Adrenal gland (tissue), 12 donors: Measurements from ENCODE around the gene TTC22. TPM values are rescaled to one million over a fixed set of nuclear protein-coding genes. Genes with fewer than 3 reads are reported as not detected.

Source experiments
- DNase-seq, 7 donors: peaks; one replicate each; pipeline ENCODE4 v3.0.0-alpha.2; 2019 to 2020
- H3K27ac ChIP-seq, 5 donors: fragments of 200-600 bp; sonication (generic) in 4 of 5; 1 replicate in 3 of 5; 2 replicates in 2 of 5; pipeline versions ENCODE4 v1.5.1 to v1.8.0; 2016 to 2020; ENCODE audit warnings: mild to moderate bottlenecking in 1 of 5
- H3K27me3 ChIP-seq: fragments of 200-600 bp; 2 replicates; pipeline ENCODE4 v1.8.0; 2021
- H3K36me3 ChIP-seq, 2 donors: fragments of 200-600 bp; replicated peaks in 1 of 2; 1 replicate in 1 of 2; 2 replicates in 1 of 2; pipeline versions ENCODE4 v1.5.1 to v1.8.0; 2018 to 2022
- H3K4me1 ChIP-seq, 2 donors: fragments of 200-600 bp; replicated peaks in 1 of 2; 1 replicate in 1 of 2; 2 replicates in 1 of 2; pipeline versions ENCODE4 v1.5.1 to v1.8.0; 2018 to 2021
- H3K4me3 ChIP-seq, 4 donors: fragments of 200-600 bp; sonication (generic) in 3 of 4; one replicate each; pipeline ENCODE4 v1.5.1; 2016 to 2018
- H3K9me3 ChIP-seq, 3 donors: fragments of 200-600 bp; sonication (generic) in 1 of 3; replicated peaks in 1 of 3; 1 replicate in 2 of 3; 2 replicates in 1 of 3; pipeline versions ENCODE4 v1.5.1 to v1.8.0; 2016 to 2021
- POLR2A ChIP-seq, 2 donors: fragments of 450-650 bp; IDR thresholded peaks; one replicate each; pipeline ENCODE4 v1.6.1; 2017; ENCODE audit warnings: antibody characterized with exemption in 2 of 2, mild to moderate bottlenecking in 2 of 2, moderate library complexity in 1 of 2
- WGBS, 4 donors: extraction: QIAGEN DNeasy Blood & Tissue Kit in 2 of 4; methylation state at CpG; one replicate each; pipeline versions ENCODE4 v1.1.5 to v1.1.7; 2013 to 2017; 5-methylcytosine and 5-hydroxymethylcytosine counted together
- intact Hi-C, 2 donors: fragments of 100-400 bp; cut with DNase I; formaldehyde crosslinking; loops; one replicate each; pipeline versions ENCODE4 v1.14.1 to v1.15.0; 2022 to 2023
- polyA plus RNA-seq, 3 donors: library from polyadenylated mRNA; stranded (reverse); fragments of 200-250 nt in 2 of 3; fragments of 350-450 nt in 1 of 3; fragmentation: Illumina TruSeq in 1 of 3; extraction: RNeasy Lipid Tissue Mini Kit (QIAGEN cat#74804) in 1 of 3; gene quantifications; one replicate each; pipeline ENCODE4 v1.2.3, GENCODE V29; 2013 to 2014
- total RNA-seq, 9 donors: library from RNA; depleted of rRNA in 4 of 9; stranded (reverse); fragments of >200 nt in 4 of 9; fragments of 120-200 nt in 1 of 9; fragmentation: NEBNext Ultra II Directional in 1 of 9; extraction: Animal tissue kit (Norgen Biotek cat#: 25700) in 1 of 9; gene quantifications; one replicate each; pipeline versions ENCODE4 v1.1.0 to v1.2.4, GENCODE V29; 2013 to 2023
- TF ChIP-seq, protein P1 (sequence below), 6 experiments: fragments of 450-650 bp in 4 of 6; fragments of 200-600 bp in 2 of 6; sonication (generic) in 1 of 6; IDR thresholded peaks; 1 replicate in 5 of 6; 2 replicates in 1 of 6; pipeline versions ENCODE4 v1.5.1 to v1.8.0; 2016 to 2021; ENCODE audit warnings: antibody characterized with exemption in 6 of 6, mild to moderate bottlenecking in 2 of 6, moderate library complexity in 1 of 6
- donor health status: healthy with polysubstance abuse.
- donor health status: Bipolar disorder and iron deficiency.
- donor health status: DM: yes; HTN: yes; CAD: no.
- donor health status: DM: no; HTN: no; CAD: no.
- donor health status: DM: no; HTN: no; CAD: no.
- donor health status: DM: yes; HTN: yes; CAD: no.

The TTC22 gene
- total and polyA plus RNA-seq, 12 donors: 0.09 to 2.3 (median 1.7) TPM

DNA sequence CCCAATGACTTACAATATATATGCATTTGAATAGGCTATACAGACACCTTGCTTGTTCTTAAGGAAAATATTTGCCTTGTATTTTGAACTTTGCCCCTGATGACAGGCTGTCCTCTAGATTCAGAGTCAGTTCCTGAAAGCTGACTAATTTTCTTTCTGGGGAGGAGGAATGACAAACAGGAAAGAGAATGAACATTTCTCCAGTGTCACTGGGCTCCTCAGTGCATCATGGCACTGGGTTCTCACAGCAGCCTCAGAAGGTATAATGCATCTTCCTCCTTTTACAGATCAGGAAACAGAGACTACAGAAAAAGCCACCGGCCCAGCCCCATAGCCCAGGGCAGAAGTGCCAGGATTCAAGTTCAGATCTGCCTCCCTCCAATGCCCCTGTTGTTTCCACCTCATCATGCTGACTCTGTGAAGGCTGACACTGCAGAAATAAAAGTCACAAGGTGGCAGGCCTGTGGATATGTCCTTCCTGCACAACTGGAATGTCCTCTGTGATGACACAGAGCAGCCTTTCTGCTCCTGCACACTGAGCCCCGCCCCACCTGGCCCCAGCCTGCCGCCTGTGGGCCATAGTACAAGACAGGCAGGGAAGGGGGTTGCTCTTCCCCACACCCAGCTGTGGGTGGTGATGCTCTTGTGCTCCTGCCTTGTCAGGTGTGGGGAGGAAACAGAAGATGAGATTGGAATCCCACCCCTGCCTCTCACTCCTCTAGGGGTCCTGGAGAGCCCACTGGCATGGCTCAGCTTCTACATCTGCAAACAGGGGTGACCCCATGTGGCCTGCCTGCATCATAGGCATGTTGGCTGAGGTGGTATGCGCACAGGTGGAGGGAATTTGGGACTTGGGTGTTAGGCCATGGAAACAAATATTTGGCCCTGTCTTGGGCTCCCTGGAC lies 6.4 kb downstream of the TTC22 start:
- Histone ChIP-seq H3K9me3 (peaks cover 0 to 4% (median 0%) of the 10 kb centered on the region in 3 donors), H3K36me3 (no peaks in the 10 kb centered on the region), H3K4me3 (no peak overlapping the region), H3K27me3 (no peaks in the 10 kb centered on the region), H3K4me1 (no peaks in the 10 kb centered on the region), H3K27ac (no peak overlapping the region)
- peak in 1 of 7 donors; percentile 62 for DNase-seq
- 64 to 78% (median 68%) methylated on average over 4 of the region's 4 CpGs for WGBS, 4 donors
- intact Hi-C loops: no loop called here
- TF ChIP-seq, protein P1, sequence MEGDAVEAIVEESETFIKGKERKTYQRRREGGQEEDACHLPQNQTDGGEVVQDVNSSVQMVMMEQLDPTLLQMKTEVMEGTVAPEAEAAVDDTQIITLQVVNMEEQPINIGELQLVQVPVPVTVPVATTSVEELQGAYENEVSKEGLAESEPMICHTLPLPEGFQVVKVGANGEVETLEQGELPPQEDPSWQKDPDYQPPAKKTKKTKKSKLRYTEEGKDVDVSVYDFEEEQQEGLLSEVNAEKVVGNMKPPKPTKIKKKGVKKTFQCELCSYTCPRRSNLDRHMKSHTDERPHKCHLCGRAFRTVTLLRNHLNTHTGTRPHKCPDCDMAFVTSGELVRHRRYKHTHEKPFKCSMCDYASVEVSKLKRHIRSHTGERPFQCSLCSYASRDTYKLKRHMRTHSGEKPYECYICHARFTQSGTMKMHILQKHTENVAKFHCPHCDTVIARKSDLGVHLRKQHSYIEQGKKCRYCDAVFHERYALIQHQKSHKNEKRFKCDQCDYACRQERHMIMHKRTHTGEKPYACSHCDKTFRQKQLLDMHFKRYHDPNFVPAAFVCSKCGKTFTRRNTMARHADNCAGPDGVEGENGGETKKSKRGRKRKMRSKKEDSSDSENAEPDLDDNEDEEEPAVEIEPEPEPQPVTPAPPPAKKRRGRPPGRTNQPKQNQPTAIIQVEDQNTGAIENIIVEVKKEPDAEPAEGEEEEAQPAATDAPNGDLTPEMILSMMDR (IDR thresholded peaks at IDR 0.05): no peak
- no peak for TF ChIP-seq POLR2A (IDR thresholded peaks at IDR 0.05)

DNA sequence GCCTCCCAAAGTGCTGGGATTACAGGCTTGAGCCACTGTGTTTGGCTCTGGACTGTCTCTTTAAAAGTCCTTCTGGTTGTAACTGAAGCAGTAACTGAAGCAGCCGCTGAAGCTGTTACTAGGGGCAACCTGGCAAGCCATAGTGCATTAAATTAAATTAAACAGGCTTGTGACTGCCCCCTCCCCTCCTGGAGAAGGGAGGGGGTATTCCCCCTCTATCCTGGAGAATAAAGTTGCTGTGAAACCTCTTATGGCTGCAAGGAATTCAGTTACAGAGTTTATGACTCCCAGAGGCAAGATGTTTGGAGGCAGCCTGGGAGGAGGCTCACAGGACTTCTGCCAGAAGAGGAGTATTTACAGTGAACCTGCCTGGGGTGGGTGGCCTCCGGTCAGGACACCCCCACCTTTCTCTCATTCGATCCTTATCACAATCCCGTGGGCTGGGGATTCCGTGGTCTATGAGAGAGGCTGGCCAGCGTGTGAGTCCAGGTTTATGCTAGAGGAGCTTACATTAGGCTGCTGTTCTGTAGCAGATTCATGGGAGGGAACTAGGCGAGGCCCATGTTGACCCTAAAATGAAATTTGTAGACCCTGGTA lies 8.3 kb downstream of the TTC22 start:
- intact Hi-C loops: no loop called here
- H3K27me3 ChIP-seq: no peaks in the 10 kb centered on the region
- no peaks in the 10 kb centered on the region for H3K4me1 ChIP-seq
- no peaks in the 10 kb centered on the region for H3K36me3 ChIP-seq
- H3K4me3 ChIP-seq: no peak overlapping the region
- whole genome bisulfite sequencing, 4 donors: 50 to 62% (median 60%) methylated on average over 7 of the region's 7 CpGs
- TF ChIP-seq, protein P1 (IDR thresholded peaks at IDR 0.05): no peak
- no peak for TF ChIP-seq POLR2A (IDR thresholded peaks at IDR 0.05)
- peak overlapping the region in 1 of 5 donors; percentile 26 for H3K27ac ChIP-seq
- DNase-seq: peak in 1 of 7 donors; percentile 84
- peaks cover 0 to 4% (median 0%) of the 10 kb centered on the region in 3 donors for H3K9me3 ChIP-seq

DNA sequence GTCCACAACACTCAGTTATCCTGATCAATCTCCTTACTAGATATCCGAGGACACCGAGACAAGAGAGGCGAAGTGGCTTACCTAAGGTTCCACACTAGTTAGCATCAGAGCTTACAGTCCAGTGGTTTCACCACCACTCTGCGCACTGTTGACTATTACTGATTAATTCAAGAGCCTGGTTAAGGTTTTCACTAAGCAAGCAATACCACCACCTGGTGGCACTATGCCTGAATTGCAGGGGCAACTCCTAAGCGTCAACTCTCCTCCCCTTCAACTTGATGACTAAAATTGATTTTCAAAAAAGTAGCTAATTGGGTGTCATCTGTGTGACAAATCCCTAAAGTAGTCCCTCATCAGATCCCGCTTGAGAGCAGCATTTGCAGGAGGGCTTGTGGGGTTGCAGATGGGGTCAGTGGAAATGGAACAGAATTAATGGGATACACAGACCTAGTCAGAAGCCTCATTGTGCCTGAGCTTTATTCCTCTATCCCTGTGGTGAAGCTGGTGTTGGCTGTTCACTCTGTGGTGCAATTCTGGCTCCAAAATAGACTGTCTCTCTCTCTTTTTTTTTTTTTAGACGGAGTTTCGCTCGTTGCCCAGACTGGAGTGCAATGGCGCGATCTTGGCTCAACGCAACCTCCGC lies 9.1 kb downstream of the TTC22 start:
- Histone ChIP-seq H3K27ac (no peak overlapping the region), H3K27me3 (no peaks in the 10 kb centered on the region), H3K36me3 (no peaks in the 10 kb centered on the region), H3K4me1 (no peaks in the 10 kb centered on the region), H3K4me3 (no peak overlapping the region), H3K9me3 (peaks cover 0 to 4% (median 0%) of the 10 kb centered on the region in 3 donors)
- TF ChIP-seq POLR2A (IDR thresholded peaks at IDR 0.05): no peak
- TF ChIP-seq, protein P1 (IDR thresholded peaks at IDR 0.05): peak in 5 of 6 experiments; percentile 6 to 40 (median 34)
- DNase-seq: no peak
- intact Hi-C loops: no loop called here
- WGBS, 4 donors: 86 to 91% (median 87%) methylated on average over 13 of the region's 13 CpGs

DNA sequence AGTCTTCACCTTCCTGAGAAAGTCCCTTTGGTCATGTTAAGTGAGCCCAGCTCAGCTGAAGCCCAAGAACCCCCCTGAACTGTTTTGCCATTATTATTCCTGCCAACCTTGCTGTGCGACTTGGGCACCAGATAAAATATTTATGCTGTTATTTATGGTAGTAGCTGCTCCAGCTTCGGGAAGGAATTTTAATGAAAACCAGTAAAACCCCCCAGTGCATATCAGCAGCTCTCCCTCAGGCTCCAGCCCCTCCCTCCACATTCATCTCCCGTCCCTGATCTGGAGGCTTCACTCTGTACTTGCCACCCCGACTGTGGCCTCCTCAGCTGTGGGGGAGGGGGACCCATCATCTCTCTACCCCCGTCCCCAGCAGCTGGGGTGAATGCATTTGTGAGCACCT lies 12.7 kb downstream of the TTC22 start:
- intact Hi-C loops: no loop called here
- WGBS, 4 donors: 35 to 46% (median 42%) methylated on average over 4 to 5 of the region's 5 CpGs
- no peaks in the 10 kb centered on the region for H3K27me3 ChIP-seq

More for the DNA sequence above, 12.7 kb downstream of the TTC22 start:
- H3K36me3 ChIP-seq: no peaks in the 10 kb centered on the region
- peaks cover 0 to 4% (median 0%) of the 10 kb centered on the region in 3 donors for H3K9me3 ChIP-seq
- no peak for DNase-seq
- no peaks in the 10 kb centered on the region for H3K4me1 ChIP-seq
- H3K4me3 ChIP-seq: no peak overlapping the region
- H3K27ac ChIP-seq: no peak overlapping the region
- TF ChIP-seq, protein P1 (IDR thresholded peaks at IDR 0.05): no peak
- no peak for TF ChIP-seq POLR2A (IDR thresholded peaks at IDR 0.05)
